Liver (tissue), 9 donors: ENCODE measurements around the gene WWOX. TPM values are rescaled to one million over a fixed set of nuclear protein-coding genes. Genes with fewer than 3 reads are reported as not detected.

Source experiments
- DNase-seq: peaks from one replicate; pipeline ENCODE4 v3.0.0-alpha.2; 2017; ENCODE audit warnings: low spot score
- H3K27ac ChIP-seq, 2 donors: one replicate each; pipeline ENCODE4 v1.7.0; 2013; ENCODE audit warnings: inconsistent platforms in 2 of 2, low read length in 2 of 2, control low read depth in 1 of 2, low read depth in 1 of 2, mild to moderate bottlenecking in 1 of 2
- H3K27me3 ChIP-seq, 4 donors: one replicate each; pipeline versions ENCODE4 v1.6.1 to v1.7.0; 2013; ENCODE audit warnings: low read length in 3 of 4, inconsistent platforms in 1 of 4, mild to moderate bottlenecking in 1 of 4, moderate library complexity in 1 of 4; ENCODE audit not compliant: control insufficient read depth in 4 of 4, insufficient read depth in 4 of 4
- H3K36me3 ChIP-seq, 4 donors: one replicate each; pipeline versions ENCODE4 v1.6.1 to v1.7.0; 2013; ENCODE audit warnings: low read length in 3 of 4, mild to moderate bottlenecking in 3 of 4, low read depth in 1 of 4, moderate library complexity in 1 of 4; ENCODE audit not compliant: control insufficient read depth in 4 of 4, insufficient read depth in 3 of 4
- H3K4me1 ChIP-seq, 4 donors: one replicate each; pipeline versions ENCODE4 v1.6.1 to v1.7.0; 2013; ENCODE audit warnings: low read length in 3 of 4, mild to moderate bottlenecking in 3 of 4, moderate library complexity in 1 of 4; ENCODE audit not compliant: control insufficient read depth in 4 of 4, insufficient read depth in 4 of 4
- H3K4me3 ChIP-seq, 3 donors: one replicate each; pipeline versions ENCODE4 v1.6.1 to v1.7.0; 2013; ENCODE audit warnings: low read length in 3 of 3, control low read depth in 1 of 3, low read depth in 1 of 3, mild to moderate bottlenecking in 1 of 3
- H3K9ac ChIP-seq, 2 donors: one replicate each; pipeline ENCODE4 v1.7.0; 2013; ENCODE audit warnings: low read length in 2 of 2, mild to moderate bottlenecking in 2 of 2, moderate library complexity in 2 of 2, control low read depth in 1 of 2, low read depth in 1 of 2
- H3K9me3 ChIP-seq, 4 donors: one replicate each; pipeline versions ENCODE4 v1.6.1 to v1.7.0; 2013; ENCODE audit warnings: low read length in 3 of 4; ENCODE audit not compliant: control insufficient read depth in 4 of 4
- EGR1 ChIP-seq, 2 donors: IDR thresholded peaks; 2 replicates each; pipeline ENCODE4 v1.6.1; 2016 to 2018; ENCODE audit warnings: antibody characterized with exemption in 2 of 2, low read depth in 2 of 2
- FOXA1 ChIP-seq: IDR thresholded peaks from 2 replicates; pipeline ENCODE4 v1.6.1; 2016; ENCODE audit warnings: antibody characterized with exemption
- FOXA2 ChIP-seq: IDR thresholded peaks from 2 replicates; pipeline ENCODE4 v1.6.1; 2016; ENCODE audit warnings: antibody characterized with exemption
- GABPA ChIP-seq, 2 donors: IDR thresholded peaks in 1 of 2; conservative IDR thresholded peaks in 1 of 2; 2 replicates each; pipeline ENCODE4 v1.6.1; 2016; ENCODE audit warnings: antibody characterized with exemption in 2 of 2, mild to moderate bottlenecking in 1 of 2, moderate library complexity in 1 of 2
- HNF4A ChIP-seq, 2 donors: conservative IDR thresholded peaks; 2 replicates each; pipeline ENCODE4 v1.6.1; 2016; ENCODE audit warnings: antibody characterized with exemption in 2 of 2, mild to moderate bottlenecking in 2 of 2
- JUND ChIP-seq, 2 donors: IDR thresholded peaks; 2 replicates each; pipeline ENCODE4 v1.6.1; 2016; ENCODE audit warnings: antibody characterized with exemption in 2 of 2
- RAD21 ChIP-seq, 2 donors: IDR thresholded peaks; 2 replicates each; pipeline ENCODE4 v1.6.1; 2016; ENCODE audit warnings: antibody characterized with exemption in 2 of 2, mild to moderate bottlenecking in 2 of 2
- RXRA ChIP-seq, 2 donors: IDR thresholded peaks; 2 replicates each; pipeline ENCODE4 v1.6.1; 2017 to 2018; ENCODE audit warnings: antibody characterized with exemption in 2 of 2, mild to moderate bottlenecking in 1 of 2
- SP1 ChIP-seq: IDR thresholded peaks from 2 replicates; pipeline ENCODE4 v1.6.1; 2018; ENCODE audit warnings: antibody characterized with exemption, mild to moderate bottlenecking
- WGBS: extraction: QIAGEN DNeasy Blood & Tissue Kit; methylation state at CpG from one replicate; pipeline ENCODE4 v1.1.7; 2013; 5-methylcytosine and 5-hydroxymethylcytosine counted together
- polyA plus RNA-seq, 2 donors: library from polyadenylated mRNA; stranded (reverse) in 1 of 2; unstranded in 1 of 2; fragments of 200-250 nt in 1 of 2; fragments of >200 nt in 1 of 2; fragmentation: Nextera tagmentation in 1 of 2; extraction: Ambion mirVana in 1 of 2; gene quantifications; one replicate each; pipeline versions ENCODE4 v1.2.1 to v1.2.3, GENCODE V29; 2013 to 2015
- total RNA-seq, 2 donors: library from RNA; depleted of rRNA; stranded (reverse); fragments of >200 nt; gene quantifications; one replicate each; pipeline ENCODE4 v1.2.3, GENCODE V29; 2014
- TF ChIP-seq, protein P1 (sequence below): IDR thresholded peaks from 2 replicates; pipeline ENCODE4 v1.6.1; 2016; ENCODE audit warnings: antibody characterized with exemption
- TF ChIP-seq, protein P2 (sequence below): IDR thresholded peaks from 2 replicates; pipeline ENCODE4 v1.6.1; 2016; ENCODE audit warnings: antibody characterized with exemption, mild to moderate bottlenecking
- TF ChIP-seq, protein P3 (sequence below): IDR thresholded peaks from 2 replicates; pipeline ENCODE4 v1.6.1; 2016; ENCODE audit warnings: antibody characterized with exemption
- TF ChIP-seq, protein P4 (sequence below): IDR thresholded peaks from 2 replicates; pipeline ENCODE4 v1.6.1; 2016; ENCODE audit warnings: antibody characterized with exemption
- donor health status: healthy.
- donor health status: healthy.
- donor health status: healthy.
- donor health status: healthy.
- donor health status: healthy.

Gene WWOX
- total and polyA plus RNA-seq, 4 donors = 9.8 to 46.0 (median 15.3) TPM

DNA sequence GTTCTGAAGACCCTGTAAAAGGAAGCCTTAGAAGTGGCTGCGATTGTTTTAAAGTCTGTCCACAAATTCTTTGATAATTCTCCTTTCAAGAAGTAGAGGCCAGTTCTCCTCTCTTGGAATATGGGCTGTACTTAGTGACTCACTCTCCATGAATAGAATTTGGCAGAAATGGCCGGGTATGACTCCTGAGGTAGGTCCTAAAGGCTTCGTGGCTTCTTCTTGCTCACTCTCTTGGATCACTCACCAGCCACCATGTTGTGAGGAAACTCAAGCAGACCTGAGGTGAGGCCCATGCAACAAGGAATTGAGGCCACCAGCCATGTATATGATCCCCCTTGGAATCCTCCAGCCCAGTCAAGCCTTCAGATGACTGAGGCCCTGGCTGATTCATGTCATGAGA is 75.8 kb downstream of the WWOX start:
- TF ChIP-seq, protein P1, sequence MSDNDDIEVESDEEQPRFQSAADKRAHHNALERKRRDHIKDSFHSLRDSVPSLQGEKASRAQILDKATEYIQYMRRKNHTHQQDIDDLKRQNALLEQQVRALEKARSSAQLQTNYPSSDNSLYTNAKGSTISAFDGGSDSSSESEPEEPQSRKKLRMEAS = no peak
- TF ChIP-seq GABPA (IDR thresholded peaks at IDR 0.05 in 1 of 2, conservative IDR thresholded peaks at IDR 0.05 in 1 of 2) = no peak
- TF ChIP-seq FOXA1 = no peak
- TF ChIP-seq, protein P2, sequence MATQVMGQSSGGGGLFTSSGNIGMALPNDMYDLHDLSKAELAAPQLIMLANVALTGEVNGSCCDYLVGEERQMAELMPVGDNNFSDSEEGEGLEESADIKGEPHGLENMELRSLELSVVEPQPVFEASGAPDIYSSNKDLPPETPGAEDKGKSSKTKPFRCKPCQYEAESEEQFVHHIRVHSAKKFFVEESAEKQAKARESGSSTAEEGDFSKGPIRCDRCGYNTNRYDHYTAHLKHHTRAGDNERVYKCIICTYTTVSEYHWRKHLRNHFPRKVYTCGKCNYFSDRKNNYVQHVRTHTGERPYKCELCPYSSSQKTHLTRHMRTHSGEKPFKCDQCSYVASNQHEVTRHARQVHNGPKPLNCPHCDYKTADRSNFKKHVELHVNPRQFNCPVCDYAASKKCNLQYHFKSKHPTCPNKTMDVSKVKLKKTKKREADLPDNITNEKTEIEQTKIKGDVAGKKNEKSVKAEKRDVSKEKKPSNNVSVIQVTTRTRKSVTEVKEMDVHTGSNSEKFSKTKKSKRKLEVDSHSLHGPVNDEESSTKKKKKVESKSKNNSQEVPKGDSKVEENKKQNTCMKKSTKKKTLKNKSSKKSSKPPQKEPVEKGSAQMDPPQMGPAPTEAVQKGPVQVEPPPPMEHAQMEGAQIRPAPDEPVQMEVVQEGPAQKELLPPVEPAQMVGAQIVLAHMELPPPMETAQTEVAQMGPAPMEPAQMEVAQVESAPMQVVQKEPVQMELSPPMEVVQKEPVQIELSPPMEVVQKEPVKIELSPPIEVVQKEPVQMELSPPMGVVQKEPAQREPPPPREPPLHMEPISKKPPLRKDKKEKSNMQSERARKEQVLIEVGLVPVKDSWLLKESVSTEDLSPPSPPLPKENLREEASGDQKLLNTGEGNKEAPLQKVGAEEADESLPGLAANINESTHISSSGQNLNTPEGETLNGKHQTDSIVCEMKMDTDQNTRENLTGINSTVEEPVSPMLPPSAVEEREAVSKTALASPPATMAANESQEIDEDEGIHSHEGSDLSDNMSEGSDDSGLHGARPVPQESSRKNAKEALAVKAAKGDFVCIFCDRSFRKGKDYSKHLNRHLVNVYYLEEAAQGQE = no peak
- TF ChIP-seq EGR1 (IDR thresholded peaks at IDR 0.05; ENCODE audit: low read depth in 2 of 2) = no peak
- no peak for TF ChIP-seq JUND (IDR thresholded peaks at IDR 0.05)
- TF ChIP-seq RAD21 (IDR thresholded peaks at IDR 0.05) = no peak
- no peak for TF ChIP-seq FOXA2
- TF ChIP-seq, protein P3, sequence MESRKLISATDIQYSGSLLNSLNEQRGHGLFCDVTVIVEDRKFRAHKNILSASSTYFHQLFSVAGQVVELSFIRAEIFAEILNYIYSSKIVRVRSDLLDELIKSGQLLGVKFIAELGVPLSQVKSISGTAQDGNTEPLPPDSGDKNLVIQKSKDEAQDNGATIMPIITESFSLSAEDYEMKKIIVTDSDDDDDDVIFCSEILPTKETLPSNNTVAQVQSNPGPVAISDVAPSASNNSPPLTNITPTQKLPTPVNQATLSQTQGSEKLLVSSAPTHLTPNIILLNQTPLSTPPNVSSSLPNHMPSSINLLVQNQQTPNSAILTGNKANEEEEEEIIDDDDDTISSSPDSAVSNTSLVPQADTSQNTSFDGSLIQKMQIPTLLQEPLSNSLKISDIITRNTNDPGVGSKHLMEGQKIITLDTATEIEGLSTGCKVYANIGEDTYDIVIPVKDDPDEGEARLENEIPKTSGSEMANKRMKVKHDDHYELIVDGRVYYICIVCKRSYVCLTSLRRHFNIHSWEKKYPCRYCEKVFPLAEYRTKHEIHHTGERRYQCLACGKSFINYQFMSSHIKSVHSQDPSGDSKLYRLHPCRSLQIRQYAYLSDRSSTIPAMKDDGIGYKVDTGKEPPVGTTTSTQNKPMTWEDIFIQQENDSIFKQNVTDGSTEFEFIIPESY = no peak
- TF ChIP-seq RXRA (IDR thresholded peaks at IDR 0.05) = no peak
- no peak for TF ChIP-seq HNF4A (conservative IDR thresholded peaks at IDR 0.05)
- TF ChIP-seq SP1 = no peak
- Histone ChIP-seq H3K4me1 (no peaks in the 10 kb centered on the region), H3K36me3 (peaks cover 0 to 3% (median 0%) of the 10 kb centered on the region in 4 donors), H3K4me3 (no peak overlapping the region), H3K9me3 (peaks cover 0 to 4% (median 2%) of the 10 kb centered on the region in 4 donors), H3K9ac (no peak overlapping the region), H3K27ac (no peak overlapping the region), H3K27me3 (no peaks in the 10 kb centered on the region)
- DNase-seq = no peak
- WGBS = 96% methylated on average over 3 of the region's 3 CpGs

DNA sequence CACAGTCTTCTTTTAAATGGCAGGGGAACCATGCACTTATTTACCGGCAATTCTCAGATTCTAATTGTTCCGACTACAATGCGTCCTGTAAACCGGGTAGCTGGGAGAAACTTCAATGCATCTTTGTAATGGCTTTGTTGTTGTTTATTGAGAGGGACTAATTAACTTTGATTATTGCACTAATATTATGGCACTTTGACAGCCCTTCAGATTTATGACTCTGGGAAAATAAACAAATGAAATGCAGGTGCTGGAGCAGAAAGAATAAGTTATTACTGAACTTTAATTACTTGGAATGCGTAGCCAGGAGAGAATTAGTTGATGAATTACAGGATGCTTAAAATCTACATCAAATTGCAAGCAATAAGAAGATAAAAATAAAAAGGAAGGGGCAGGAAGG is 77.0 kb downstream of the WWOX start:
- H3K9ac ChIP-seq = no peak overlapping the region
- H3K9me3 ChIP-seq = peaks cover 0 to 4% (median 2%) of the 10 kb centered on the region in 4 donors
- DNase-seq = no peak
- TF ChIP-seq RAD21 (IDR thresholded peaks at IDR 0.05) (no peak), GABPA (IDR thresholded peaks at IDR 0.05 in 1 of 2, conservative IDR thresholded peaks at IDR 0.05 in 1 of 2) (no peak), HNF4A (conservative IDR thresholded peaks at IDR 0.05) (no peak), SP1 (no peak)
- TF ChIP-seq, protein P3 = no peak
- TF ChIP-seq, protein P4, sequence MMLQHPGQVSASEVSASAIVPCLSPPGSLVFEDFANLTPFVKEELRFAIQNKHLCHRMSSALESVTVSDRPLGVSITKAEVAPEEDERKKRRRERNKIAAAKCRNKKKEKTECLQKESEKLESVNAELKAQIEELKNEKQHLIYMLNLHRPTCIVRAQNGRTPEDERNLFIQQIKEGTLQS = no peak
- H3K27me3 ChIP-seq = no peaks in the 10 kb centered on the region
- no peak overlapping the region for H3K4me3 ChIP-seq
- WGBS = 92% methylated on average over 5 of the region's 5 CpGs
- H3K36me3 ChIP-seq = peaks cover 0 to 3% (median 0%) of the 10 kb centered on the region in 4 donors
- H3K4me1 ChIP-seq = no peaks in the 10 kb centered on the region
- H3K27ac ChIP-seq = no peak overlapping the region
